Fibroblast of mammary gland (primary cell): ENCODE data around the gene TMTC2.

Experiments used
- DNase-seq: peaks from one replicate; pipeline ENCODE4 v3.0.0-alpha.2; 2010; ENCODE audit warnings: low read depth
- H3K4me3 ChIP-seq: 2 replicates; pipeline ENCODE4 v1.5.1; 2011; ENCODE audit warnings: low read depth, mild to moderate bottlenecking, low read length, moderate library complexity; ENCODE audit not compliant: control insufficient read depth
- CTCF ChIP-seq: conservative IDR thresholded peaks from 2 replicates; pipeline ENCODE4 v1.5.1; 2011; ENCODE audit warnings: low read depth, low read length, inconsistent platforms; ENCODE audit not compliant: control insufficient read depth, insufficient read depth

Gene TMTC2

GRCh38 chr12:83084516-83085234 lies 398.0 kb downstream of the TMTC2 start:
- no peak for DNase-seq
- H3K4me3 ChIP-seq, result no peak overlapping the region
- TF ChIP-seq CTCF, result no peak

- H3K4me3 ChIP-seq, result no peak overlapping the region
- TF ChIP-seq CTCF, result no peak
- no peak for DNase-seq
Measured at GRCh38 chr12:83086023-83086422, 399.3 kb downstream of the TMTC2 start.

GRCh38 chr12:83089575-83089974 lies 402.9 kb downstream of the TMTC2 start:
- H3K4me3 ChIP-seq, result no peak overlapping the region
- DNase-seq, result no peak
- TF ChIP-seq CTCF, result no peak

GRCh38 chr12:83092129-83092528 lies 405.4 kb downstream of the TMTC2 start:
- H3K4me3 ChIP-seq, result no peak overlapping the region
- no peak for DNase-seq
- no peak for TF ChIP-seq CTCF

GRCh38 chr12:83092606-83093005 lies 405.9 kb downstream of the TMTC2 start:
- DNase-seq, result no peak
- no peak for TF ChIP-seq CTCF
- H3K4me3 ChIP-seq, result no peak overlapping the region

GRCh38 chr12:83093426-83093825 lies 406.7 kb downstream of the TMTC2 start:
- TF ChIP-seq CTCF, result no peak
- DNase-seq, result no peak
- no peak overlapping the region for H3K4me3 ChIP-seq
